ENCODE measurements around the gene SERF2.

SERF2 gene

DNA sequence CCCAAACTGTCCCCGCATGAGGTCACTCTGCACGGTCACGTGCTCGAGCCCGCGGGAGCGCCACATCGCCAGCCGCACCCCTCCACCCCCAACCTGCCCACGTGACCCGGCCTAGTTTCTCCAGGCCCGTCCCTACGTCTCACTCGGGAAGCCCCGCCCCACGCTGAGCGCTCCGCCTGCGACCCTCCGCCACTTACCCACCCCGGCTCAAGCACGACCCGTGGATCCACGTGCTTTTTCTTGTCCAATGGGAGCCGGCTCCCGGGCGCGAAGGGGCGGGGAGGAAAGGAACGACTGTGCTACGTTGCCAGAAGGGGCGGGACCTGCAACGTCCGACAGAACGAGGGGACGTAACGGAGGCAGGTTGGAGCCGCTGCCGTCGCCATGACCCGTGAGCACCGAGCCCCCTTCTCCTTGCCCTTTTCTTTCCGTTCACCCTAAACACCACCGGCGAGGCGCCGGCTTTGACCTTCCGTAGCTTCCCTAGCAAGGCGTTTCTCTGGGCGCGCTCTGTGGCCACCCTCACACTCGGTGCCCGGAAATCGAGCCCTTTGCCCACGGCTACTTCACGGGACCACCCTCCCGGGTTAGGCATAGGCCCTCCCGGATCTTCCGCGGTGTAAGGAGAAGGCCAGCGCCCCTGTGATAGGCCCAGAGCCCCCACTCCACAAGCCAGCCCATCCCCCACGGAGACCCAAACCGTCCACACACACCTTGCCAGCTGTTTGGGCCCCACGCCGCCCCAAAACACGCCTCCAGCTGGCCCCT, at the start of gene SERF2:
TSS of gene SERF2 (plus strand) at position 328 of the 768 bp plus-strand sequence. CDS start at position 385, 57 bp downstream.
- DNase-seq: peak; percentile 93 to 95

DNA sequence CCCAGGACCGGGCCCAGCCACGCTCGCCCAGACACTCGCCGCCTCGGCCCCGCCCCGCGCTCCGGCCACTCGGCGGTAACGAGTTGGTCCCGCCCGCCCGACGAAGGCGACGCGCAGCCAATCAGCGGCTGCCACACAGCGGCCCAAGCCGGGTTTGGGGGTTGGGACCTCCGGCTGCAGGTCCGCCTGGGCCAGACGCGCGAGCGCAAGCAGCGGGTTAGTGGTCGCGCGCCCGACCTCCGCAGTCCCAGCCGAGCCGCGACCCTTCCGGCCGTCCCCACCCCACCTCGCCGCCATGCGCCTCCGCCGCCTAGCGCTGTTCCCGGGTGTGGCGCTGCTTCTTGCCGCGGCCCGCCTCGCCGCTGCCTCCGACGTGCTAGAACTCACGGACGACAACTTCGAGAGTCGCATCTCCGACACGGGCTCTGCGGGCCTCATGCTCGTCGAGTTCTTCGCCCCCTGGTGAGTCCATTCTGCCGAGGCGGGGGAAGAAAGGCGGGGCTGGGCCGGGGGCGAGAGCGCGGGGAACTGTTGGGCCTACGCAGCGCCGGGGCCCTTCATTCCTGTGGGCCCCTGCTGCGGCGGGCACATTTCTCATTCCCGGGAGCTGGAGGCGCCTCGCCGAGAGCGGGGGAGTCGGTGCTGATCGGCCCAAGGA, 45.7 kb upstream of the SERF2 start, which contains the start of gene PDIA3:
TSS of gene PDIA3 (plus strand) at position 194 of the 658 bp plus-strand sequence. CDS start at position 296, 102 bp downstream.
- peak in 1 of 2 experiments; percentile 61 for DNase-seq

DNA sequence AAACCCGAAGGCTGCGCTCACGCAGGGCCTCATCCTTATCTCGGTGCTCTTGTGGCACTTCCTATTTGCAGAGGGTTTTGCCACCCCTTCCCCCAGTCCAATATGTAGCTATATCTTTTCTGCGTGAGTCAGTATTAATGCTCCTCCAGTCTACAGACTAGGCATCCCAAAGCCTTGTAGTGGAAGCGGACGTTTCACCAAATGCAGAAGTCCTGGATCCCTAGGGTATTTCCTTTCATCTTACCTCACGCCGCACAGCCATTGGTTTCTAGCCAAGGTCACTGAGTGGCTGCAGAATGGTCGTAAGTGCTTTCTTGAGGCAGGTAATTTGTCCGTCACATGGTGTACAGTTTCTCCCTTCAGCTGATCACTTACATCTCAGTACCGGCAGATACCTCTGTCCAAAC, 45.2 kb upstream of the SERF2 start:
- DNase-seq: peak in 1 of 2 experiments; percentile 5

DNA sequence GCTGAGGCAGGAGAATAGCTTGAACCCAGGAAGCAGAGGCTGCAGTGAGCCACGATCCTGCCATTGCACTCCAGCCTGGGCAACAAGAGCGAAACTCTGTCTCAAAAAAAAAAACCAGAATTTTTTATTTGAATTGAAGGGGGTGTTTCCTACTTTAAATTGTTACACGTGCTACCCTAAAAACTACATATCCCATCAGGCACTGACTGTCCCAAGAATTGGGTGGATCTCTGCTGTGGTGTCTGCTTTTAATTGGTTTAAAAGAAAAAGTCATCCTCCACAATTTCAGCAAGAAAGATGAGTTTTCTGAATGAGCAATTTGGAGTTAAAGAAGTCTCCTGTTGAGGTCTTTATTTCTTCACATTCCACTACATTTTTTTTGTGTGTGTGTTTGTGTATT, 43.7 kb upstream of the SERF2 start:
- peak in 1 of 2 experiments; percentile 6 for DNase-seq

DNA sequence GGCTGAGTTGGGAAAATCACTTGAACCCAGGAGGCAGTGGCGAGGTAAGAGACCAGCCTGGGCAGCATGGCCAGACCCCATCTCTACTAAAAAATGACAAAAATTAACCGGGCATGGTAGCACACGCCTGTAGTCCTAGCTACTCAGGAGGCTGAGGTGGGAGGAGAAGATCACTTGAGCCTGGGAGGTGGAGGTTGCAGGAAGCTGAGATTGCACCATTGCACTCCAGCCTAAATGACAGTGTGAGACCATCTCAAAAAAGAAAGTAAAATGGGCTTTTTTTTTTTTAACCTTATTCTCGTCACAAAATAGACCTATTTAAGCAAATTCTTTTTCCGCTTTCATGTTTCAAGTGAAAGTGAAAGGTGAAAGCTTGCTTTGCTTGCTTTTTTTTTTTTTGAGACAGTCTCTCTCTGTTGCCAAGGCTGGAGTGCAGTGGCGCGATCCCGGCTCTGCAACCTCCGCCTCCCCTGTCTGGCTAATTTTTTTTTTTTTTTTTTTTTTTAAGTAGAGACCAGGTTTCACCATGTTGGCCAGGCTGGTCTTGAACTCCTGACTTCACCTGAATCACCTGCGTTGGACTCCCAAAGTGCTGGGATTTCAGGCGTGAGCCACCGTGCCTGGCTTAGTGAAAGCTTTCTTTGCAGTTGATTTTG, 42.3 kb upstream of the SERF2 start:
- no peak for DNase-seq

DNA sequence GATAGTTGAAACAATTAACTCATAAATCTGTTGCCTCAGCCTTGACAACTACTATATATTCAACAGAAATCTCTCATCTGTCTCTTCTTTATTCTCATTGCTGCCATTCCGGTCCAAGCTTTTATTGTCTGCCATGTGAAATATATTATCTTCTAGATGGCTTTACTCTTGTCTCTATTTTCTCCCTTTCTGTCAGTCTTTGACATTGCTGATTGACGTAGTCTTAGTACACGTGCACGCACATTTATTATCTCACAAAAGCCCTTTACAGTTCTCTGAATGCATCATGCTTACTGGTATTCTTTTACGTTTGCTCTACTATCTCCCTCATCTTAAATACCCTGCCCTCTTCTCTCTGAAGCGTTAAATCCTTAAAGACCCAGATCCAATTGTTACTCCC, 40.2 kb upstream of the SERF2 start:
- DNase-seq: no peak

DNA sequence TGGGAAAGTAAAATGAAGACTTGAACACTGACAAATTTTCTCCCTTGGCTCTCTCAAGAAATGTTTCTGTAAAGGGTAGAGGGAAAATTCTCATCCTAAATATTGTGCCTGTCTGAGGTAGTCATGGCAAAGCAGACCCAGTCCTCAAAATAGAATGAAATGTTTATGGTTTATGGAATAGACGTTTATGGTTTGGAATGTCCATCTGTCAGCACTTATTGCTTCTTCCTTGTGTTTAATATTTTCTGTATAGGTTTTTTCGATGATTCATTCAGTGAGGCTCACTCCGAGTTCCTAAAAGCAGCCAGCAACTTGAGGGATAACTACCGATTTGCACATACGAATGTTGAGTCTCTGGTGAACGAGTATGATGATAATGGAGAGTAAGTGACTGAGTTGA, 29.3 kb upstream of the SERF2 start:
- no peak for DNase-seq

DNA sequence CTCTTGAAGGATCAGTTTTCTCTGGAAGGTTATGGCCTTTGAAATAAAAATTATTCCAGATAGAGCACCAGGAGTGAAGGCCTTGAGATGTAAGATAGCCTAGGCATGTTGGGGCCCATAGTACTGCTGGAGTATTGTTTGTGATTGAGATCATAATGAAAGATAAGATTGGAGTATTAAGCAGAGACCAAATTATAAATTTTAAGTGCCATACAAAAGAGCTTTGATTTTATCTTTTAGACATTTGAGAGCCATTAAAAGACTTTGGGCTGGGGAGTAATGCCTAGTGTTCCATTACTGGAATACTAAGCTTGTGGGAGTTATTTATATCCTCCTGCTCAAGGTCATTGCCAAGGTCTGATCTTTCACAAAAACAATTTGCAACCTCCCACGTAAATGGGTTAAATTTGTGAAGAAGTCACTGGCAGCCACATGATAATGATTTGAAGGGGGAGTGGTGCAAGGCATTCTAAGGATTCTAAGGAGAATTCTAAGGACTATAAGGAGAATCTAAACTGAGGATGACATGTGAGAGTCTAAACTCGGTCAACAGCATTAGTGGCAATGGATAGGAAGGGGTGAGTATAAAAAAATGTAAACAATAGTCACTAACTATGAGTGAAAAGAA, 28.2 kb upstream of the SERF2 start:
- DNase-seq: no peak

DNA sequence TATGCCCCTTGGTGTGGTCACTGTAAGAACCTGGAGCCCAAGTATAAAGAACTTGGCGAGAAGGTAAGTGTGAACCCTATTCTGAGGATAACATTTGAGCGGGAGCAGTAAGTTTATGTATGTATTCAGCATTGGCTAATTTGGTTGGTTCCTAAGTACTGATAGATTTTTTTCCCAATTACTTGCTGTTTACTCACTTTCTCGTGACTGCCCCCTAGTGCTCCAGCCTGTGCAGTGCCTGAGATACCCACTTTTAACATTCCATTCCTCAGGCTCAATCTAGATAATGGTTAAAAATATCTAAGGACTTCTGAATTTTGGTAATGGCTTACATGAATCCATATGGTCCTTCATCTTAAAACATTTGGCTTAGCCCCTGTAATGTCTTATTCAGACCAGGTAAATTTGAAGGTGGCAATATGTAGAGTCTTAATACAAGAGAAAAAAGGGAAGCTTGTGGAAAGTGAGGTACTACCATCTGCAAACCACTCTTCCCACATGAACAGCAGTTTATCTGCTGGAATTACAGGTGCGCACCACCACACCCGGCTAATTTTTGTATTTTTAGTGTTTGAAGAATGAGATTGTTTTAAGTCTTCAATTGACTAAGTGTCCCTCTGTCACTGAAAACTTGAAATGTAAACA, 22.4 kb upstream of the SERF2 start:
- DNase-seq: peak in 1 of 2 experiments; percentile 35

DNA sequence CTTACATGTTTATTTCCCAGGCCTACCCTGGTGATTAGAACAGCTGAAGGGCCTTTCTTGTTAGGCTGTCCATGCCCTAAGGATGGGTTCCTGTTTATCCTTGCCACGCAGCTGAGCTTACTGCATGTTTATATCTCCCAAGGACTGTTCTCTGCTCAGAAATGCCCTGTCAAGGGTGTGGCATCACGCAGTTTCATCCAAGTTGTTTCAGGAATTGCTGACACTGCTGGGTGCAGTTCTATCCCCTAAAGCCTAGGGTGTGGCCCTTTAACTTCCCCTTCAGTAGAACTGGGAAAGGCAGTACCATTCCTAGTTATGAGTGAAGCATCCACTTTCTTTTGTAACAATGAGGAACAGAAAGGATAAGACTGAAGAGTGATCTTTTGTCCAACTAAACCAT, 20.3 kb upstream of the SERF2 start:
- no peak for DNase-seq

DNA sequence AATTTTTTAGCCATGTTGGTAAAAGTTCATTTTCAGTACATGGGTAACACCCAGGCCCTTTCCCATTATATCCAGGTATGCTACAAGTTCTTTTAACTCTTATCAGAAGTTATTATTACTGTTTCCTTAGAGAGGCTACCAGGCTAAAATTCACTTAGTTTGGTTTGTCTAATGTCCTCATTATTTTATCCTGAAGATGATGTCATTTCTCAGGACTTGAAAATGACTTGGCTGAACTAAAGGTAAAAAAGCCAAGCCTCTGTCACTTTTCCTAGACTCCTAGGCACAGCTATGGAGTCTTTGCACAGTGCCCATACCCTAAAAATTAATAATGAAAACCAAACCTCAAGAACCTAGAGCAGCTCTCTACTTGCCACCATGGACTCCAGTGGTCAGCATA, 19.5 kb upstream of the SERF2 start:
- no peak for DNase-seq

DNA sequence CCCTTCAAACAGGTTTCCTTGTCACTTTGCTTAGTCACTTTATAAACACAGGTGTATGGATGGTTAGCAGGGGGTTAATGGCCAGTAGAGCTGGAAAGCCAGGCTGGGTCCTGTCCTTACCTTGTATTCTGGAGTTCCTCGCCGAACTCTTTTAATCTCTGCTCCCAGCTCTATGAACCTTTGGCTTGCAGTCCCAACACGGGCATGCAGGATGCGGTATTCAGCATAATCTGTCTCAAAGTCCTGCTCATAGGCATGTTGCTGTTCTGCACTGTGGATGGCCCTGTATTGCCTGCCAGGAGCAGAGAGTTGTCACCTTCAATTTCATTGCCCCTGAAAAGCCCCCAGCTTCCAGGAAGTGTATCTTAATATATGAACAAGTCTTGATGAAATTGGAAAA, 18.1 kb upstream of the SERF2 start:
- DNase-seq: no peak

DNA sequence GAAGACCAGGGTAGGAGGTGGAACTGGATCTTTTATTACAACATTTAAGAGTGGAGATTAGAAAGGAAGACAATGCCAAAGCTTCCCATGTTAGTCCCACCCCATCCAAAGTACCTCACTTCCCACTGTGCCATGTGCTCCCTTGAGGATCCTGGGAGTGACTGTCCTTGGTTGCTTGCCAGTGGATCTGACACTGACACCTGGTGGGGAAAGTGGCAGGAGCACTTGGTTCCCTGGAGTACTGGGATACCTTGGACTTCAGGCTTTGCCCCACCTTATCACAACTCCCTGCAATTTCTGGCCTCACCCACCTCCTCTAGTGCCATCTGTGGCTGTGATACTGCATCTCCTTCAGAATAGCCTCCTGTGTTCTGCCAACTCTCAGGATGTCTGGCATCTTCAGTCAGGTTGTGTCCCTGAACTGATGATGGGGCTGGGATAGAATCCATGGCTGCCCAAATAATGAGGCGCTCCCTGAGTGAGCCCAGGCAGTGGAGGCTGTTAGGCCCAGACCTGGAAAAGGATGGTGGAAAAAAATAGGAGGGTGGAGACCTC, 16.6 kb upstream of the SERF2 start:
- peak; percentile 46 to 51 for DNase-seq

DNA sequence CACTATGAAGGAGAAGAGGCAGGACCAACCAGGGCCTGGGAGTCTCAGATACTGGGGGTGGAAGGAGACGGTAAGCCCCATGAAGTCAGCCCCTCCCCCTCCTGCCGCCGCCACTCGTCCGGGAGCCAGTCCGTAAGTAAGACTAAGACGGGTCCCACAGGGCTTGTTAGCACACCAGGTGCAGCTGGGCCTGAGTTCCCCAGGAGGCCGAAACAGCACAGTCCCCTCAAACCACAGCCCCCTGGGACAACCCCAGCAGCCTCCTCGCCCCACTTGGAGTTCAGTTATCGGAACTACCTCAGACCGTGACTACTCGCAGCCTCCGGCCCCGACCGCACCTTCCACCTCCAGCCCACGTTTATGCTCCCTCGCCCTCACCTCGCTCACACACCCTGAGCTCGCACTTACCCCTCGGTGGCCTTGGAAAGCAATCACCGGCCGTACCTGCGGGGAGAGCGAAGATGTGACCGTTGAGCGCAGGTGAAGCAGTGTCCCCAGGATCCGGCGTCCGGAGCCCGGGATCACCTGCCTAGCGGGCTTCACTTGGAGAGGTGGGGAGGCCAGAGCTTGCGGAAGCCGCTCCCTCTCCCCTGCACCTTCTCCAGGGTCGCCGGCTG, 15.9 kb upstream of the SERF2 start:
- no peak for DNase-seq

DNA sequence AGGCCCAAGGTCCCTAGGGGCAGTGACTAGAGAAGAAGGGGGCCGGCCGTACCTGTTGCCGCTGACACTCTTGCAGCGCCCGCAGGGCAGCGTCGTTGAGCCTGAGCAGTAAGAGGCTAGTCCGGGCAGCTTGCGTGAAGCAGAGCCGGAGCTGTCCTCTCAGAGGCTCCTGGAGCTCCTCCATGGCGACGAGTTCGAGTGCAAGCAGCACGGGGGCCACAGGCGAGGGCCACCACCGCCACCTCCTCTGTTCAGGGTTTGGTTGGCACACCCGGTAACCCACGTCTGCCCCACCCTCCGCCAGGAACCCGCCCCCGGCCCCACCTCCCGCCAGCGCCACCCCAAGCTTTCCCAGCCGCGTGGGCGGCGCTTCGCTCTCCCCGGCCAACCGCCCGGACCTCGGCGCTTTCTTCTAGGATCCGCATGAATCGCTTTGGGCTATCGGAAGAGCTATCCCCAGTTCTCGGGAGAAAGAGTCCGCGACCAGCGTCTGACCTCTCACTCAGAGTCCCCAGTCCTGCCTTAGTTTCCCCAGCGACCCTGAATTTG, 15.3 kb upstream of the SERF2 start, which contains the start of gene ELL3:
TSS of gene ELL3 (minus strand) at position 249 of the 549 bp plus-strand sequence. CDS start at position 184, 65 bp downstream.
- peak; percentile 74 to 80 for DNase-seq

DNA sequence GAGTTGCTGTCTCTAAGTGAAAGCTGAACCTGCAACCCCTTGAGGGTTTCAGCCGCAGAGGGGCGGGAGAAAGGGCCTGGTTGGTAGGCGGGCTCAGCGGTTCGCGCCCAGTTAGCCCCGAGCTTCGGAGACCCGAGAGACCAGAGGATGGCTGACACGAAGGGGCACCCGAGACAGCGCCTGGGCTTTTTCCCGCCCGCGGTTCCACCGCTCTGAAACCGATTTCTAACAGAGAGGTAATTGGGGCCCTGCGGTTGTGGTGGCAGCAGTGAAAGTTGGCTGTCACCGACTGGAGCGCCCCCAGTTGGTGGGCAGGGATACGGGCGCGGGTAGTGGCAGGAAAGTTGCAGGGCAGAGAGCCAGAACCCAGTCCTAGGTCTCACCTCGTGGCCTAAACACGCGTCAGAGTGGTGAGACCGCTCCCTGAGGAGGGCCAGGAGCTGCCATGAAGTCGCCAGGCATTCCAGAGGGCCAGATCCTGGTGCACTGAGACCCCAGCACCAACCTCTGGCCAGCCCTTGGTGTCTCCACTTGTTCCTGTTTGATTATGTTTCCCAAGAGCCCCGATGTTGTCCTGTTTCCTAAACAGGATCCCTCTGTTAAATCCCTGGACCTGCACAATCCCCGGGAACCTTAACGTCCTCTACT, 14.7 kb upstream of the SERF2 start:
- peak; percentile 74 to 83 for DNase-seq

DNA sequence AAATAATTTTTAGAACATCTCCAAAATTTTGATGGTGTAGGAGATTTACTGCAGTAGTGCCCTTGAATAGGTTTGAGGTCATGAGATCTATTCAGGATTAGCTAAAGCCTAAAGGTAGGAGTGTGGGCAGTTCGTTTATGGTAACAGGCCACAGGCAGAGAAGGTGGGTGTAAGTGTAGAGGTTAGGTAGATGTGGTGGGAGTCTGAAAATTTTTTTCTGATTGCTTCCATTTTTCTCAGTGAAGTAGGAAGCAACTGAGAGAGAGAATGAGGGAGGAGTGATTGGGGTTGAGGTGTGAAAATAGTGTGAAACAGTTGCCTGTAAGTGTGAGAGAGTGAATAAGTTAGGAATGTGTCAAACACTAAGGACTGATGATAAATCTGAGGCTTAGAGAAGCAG, 13.1 kb upstream of the SERF2 start:
- DNase-seq: no peak

DNA sequence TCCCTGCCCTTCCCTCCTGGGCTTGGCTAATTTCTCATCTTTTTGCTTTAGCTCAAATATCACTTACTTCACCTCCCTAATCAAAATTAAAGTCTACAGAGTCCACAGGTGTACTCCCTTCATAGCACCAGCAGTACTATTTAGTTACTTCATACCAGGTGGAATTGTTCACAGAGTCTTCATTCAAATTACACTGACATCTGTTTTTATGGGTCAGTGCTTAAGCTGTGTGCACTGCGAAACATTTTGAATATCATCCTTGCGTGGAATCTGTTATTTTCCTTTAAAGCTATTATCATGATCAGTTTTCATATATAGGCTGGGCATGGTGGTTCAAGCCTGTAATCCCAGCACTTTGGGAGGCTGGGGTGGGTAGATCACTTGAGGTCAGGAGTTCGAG, 2.7 kb upstream of the SERF2 start:
- DNase-seq: no peak

DNA sequence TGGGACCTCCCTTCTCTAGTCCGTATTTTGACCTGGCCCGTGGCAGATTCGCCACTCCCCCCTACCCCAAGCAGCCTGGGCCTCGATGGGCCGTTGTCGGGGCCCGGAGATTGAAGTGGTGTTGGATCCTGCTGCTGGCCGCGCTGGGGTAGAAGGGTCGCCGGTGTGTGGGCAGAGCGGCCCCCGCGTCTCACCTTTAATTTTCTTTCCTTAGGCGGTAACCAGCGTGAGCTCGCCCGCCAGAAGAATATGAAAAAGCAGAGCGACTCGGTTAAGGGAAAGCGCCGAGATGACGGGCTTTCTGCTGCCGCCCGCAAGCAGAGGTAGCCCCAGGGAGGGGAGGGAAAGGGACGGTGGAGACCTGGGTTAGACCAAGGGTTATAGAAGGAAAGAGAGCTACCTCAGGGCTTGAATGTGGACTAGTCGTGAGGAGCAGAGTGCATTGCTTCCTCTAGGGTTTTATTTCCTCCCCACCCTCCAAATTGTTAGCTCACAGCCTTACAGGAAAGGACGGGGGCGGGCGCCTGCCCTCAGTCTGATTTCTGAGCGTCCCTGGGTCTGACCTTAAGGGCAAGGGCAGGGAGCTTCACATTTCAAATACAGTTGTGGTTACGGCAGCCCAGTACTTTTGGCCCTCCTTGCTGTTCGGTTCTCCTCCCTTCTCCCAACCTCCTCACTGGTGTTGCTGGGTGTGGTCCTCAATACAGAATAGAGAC, 799 bp downstream of the SERF2 start:
- peak in 1 of 2 experiments; percentile 4 for DNase-seq

DNA sequence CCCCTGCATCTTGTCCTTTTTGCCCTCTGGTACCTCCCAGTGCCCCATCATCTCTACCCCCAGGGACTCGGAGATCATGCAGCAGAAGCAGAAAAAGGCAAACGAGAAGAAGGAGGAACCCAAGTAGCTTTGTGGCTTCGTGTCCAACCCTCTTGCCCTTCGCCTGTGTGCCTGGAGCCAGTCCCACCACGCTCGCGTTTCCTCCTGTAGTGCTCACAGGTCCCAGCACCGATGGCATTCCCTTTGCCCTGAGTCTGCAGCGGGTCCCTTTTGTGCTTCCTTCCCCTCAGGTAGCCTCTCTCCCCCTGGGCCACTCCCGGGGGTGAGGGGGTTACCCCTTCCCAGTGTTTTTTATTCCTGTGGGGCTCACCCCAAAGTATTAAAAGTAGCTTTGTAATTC, 1.5 kb downstream of the SERF2 start:
- no peak for DNase-seq

All from SW 1271 (cell line).